Gastroesophageal sphincter (tissue), 4 donors: Measurements from ENCODE around the gene DISC1. TPM values are rescaled to one million over a fixed set of nuclear protein-coding genes. Genes with fewer than 3 reads are reported as not detected.
A peak's percentile ranks its signal among the peaks of the same experiment; 100 is the strongest.

ENCODE experiments used
- ATAC-seq: fragments of 150-250 bp; one replicate; pipeline ENCODE4 v1.9.1; 2016; ENCODE audit warnings: mild to moderate bottlenecking, moderate library complexity
- H3K27ac ChIP-seq, 4 donors: fragments of 200-600 bp; sonication (generic) in 3 of 4; 1 replicate in 3 of 4; 2 replicates in 1 of 4; pipeline ENCODE4 v1.5.1; 2016 to 2019
- H3K27me3 ChIP-seq: fragments of 200-600 bp; sonication (generic); one replicate; pipeline ENCODE4 v1.5.1; 2019
- H3K36me3 ChIP-seq, 2 donors: fragments of 200-600 bp; sonication (generic); one replicate each; pipeline ENCODE4 v1.5.1; 2019; ENCODE audit warnings: control low read depth in 1 of 2
- H3K4me1 ChIP-seq, 3 donors: fragments of 200-600 bp; sonication (generic); 1 replicate in 2 of 3; 2 replicates in 1 of 3; pipeline ENCODE4 v1.5.1; 2016 to 2019; ENCODE audit warnings: control low read depth in 2 of 3
- H3K4me3 ChIP-seq, 2 donors: fragments of 200-600 bp; sonication (generic); one replicate each; pipeline ENCODE4 v1.5.1; 2019; ENCODE audit warnings: mild to moderate bottlenecking in 1 of 2, moderate library complexity in 1 of 2
- H3K9me3 ChIP-seq, 3 donors: fragments of 200-600 bp; sonication (generic); one replicate each; pipeline ENCODE4 v1.5.1; 2017 to 2019; ENCODE audit warnings: control low read depth in 2 of 3
- EP300 ChIP-seq: sonication (generic); formaldehyde crosslinking; IDR thresholded peaks from one replicate; pipeline ENCODE4 v1.6.1; 2017; ENCODE audit warnings: antibody characterized with exemption, mild to moderate bottlenecking
- POLR2A ChIP-seq, 2 donors: fragments of 450-650 bp; IDR thresholded peaks; one replicate each; pipeline ENCODE4 v1.6.1; 2017; ENCODE audit warnings: antibody characterized with exemption in 2 of 2, mild to moderate bottlenecking in 2 of 2, moderate library complexity in 1 of 2
- POLR2AphosphoS5 ChIP-seq: sonication (generic); formaldehyde crosslinking; IDR thresholded peaks from one replicate; pipeline ENCODE4 v1.6.1; 2017; ENCODE audit warnings: antibody characterized with exemption
- WGBS, 2 donors: methylation state at CpG; one replicate each; pipeline ENCODE4 v1.1.5; 2018; ENCODE audit warnings: low coverage in 1 of 2; 5-methylcytosine and 5-hydroxymethylcytosine counted together
- total RNA-seq, 4 donors: library from RNA; depleted of rRNA; stranded (reverse); fragments of >200 nt; gene quantifications; one replicate each; pipeline ENCODE4 v1.1.0, GENCODE V29; 2016
- TF ChIP-seq, protein P1 (sequence below), 4 experiments: fragments of 200-600 bp in 2 of 4; fragments of 450-650 bp in 2 of 4; sonication (generic) in 1 of 4; IDR thresholded peaks; one replicate each; pipeline ENCODE4 v1.5.1; 2017 to 2019; ENCODE audit warnings: antibody characterized with exemption in 4 of 4, mild to moderate bottlenecking in 2 of 4, moderate library complexity in 2 of 4

The DISC1 gene
- total RNA-seq, 4 donors from 2014 or later = 4.4 to 9.8 (median 6.8) TPM

DNA sequence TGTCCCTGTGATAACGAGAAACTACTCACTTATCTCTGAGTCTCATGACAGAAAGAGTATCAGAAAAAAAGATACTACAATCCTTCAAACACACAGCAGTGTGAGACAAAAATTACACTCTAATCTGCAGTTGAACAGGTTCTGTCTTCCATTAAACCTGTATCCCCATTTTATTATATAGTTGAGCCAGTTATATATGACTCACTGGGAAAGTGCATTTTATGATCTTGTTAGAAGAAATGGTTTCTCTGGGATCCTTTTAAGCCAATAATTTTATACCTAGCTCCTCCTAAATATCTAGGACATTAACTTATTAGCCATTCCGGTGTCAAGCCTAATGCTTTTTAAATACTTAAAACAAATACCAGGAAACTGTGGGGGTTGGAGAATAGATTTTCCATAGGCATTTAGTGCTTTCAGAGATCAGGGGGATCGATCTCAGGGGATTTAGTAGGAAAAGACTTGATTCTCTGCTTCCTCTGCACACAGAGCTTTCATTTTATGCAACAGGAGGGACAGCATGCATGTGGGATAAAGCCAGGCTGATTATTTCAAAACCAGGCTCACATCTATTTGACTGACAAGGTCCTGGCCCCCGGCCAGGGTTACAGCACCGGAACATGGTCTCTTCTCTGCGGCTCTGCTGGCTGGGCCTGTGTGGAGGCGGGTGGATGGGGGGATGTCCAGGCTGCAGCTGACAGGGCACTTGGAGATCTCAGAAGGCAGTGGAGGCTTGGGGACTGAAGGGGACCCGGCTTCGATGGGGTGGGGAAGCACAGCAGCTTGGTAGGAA, 310.6 kb downstream of the DISC1 start:
- Histone ChIP-seq H3K27ac (no peak overlapping the region), H3K27me3 (peaks cover 3% of the 10 kb centered on the region), H3K36me3 (no peaks in the 10 kb centered on the region), H3K9me3 (no peaks in the 10 kb centered on the region), H3K4me1 (peaks cover 0 to 28% (median 0%) of the 10 kb centered on the region in 3 donors), H3K4me3 (no peak overlapping the region)
- TF ChIP-seq POLR2AphosphoS5 (no peak), EP300 (no peak), POLR2A (IDR thresholded peaks at IDR 0.05) (no peak)
- TF ChIP-seq, protein P1, sequence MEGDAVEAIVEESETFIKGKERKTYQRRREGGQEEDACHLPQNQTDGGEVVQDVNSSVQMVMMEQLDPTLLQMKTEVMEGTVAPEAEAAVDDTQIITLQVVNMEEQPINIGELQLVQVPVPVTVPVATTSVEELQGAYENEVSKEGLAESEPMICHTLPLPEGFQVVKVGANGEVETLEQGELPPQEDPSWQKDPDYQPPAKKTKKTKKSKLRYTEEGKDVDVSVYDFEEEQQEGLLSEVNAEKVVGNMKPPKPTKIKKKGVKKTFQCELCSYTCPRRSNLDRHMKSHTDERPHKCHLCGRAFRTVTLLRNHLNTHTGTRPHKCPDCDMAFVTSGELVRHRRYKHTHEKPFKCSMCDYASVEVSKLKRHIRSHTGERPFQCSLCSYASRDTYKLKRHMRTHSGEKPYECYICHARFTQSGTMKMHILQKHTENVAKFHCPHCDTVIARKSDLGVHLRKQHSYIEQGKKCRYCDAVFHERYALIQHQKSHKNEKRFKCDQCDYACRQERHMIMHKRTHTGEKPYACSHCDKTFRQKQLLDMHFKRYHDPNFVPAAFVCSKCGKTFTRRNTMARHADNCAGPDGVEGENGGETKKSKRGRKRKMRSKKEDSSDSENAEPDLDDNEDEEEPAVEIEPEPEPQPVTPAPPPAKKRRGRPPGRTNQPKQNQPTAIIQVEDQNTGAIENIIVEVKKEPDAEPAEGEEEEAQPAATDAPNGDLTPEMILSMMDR (IDR thresholded peaks at IDR 0.05) = no peak
- 44 to 46% methylated on average over 5 to 6 of the region's 9 CpGs for WGBS, 2 donors
- ATAC-seq = peak; percentile 37

GRCh38 chr1:231938211-231938610, 311.6 kb downstream of the DISC1 start:
- Histone ChIP-seq H3K4me1 (peaks cover 0 to 28% (median 0%) of the 10 kb centered on the region in 3 donors), H3K9me3 (no peaks in the 10 kb centered on the region), H3K27me3 (peaks cover 3% of the 10 kb centered on the region), H3K27ac (peak overlapping the region in 1 of 4 donors; percentile 21), H3K4me3 (no peak overlapping the region), H3K36me3 (no peaks in the 10 kb centered on the region)
- TF ChIP-seq POLR2AphosphoS5 = no peak
- no peak for TF ChIP-seq EP300
- TF ChIP-seq, protein P1 (IDR thresholded peaks at IDR 0.05) = no peak
- no peak for TF ChIP-seq POLR2A (IDR thresholded peaks at IDR 0.05)
- 83 to 100% methylated on average over 2 of the region's 2 CpGs for WGBS, 2 donors
- no peak for ATAC-seq

- no peak overlapping the region for H3K27ac ChIP-seq
- 67 to 94% methylated on average over 6 of the region's 6 CpGs for WGBS, 2 donors
- H3K4me1 ChIP-seq = peaks cover 0 to 28% (median 0%) of the 10 kb centered on the region in 3 donors
- H3K36me3 ChIP-seq = no peaks in the 10 kb centered on the region
- H3K4me3 ChIP-seq = no peak overlapping the region
- TF ChIP-seq POLR2AphosphoS5 (no peak), EP300 (no peak), POLR2A (IDR thresholded peaks at IDR 0.05) (no peak)
- TF ChIP-seq, protein P1 (IDR thresholded peaks at IDR 0.05) = no peak
- H3K9me3 ChIP-seq = no peaks in the 10 kb centered on the region
- peaks cover 3% of the 10 kb centered on the region for H3K27me3 ChIP-seq
- peak; percentile 52 for ATAC-seq
These were observed 312.1 kb downstream of the DISC1 start for GRCh38 chr1:231938711-231939110.

GRCh38 chr1:231939118-231939517, 312.5 kb downstream of the DISC1 start:
- H3K9me3 ChIP-seq = no peaks in the 10 kb centered on the region
- ATAC-seq = no peak
- H3K4me1 ChIP-seq = peaks cover 0 to 28% (median 0%) of the 10 kb centered on the region in 3 donors
- H3K36me3 ChIP-seq = no peaks in the 10 kb centered on the region
- no peak overlapping the region for H3K27ac ChIP-seq
- TF ChIP-seq, protein P1 (IDR thresholded peaks at IDR 0.05) = no peak
- TF ChIP-seq POLR2AphosphoS5 = no peak
- TF ChIP-seq EP300 = no peak
- no peak for TF ChIP-seq POLR2A (IDR thresholded peaks at IDR 0.05)
- H3K27me3 ChIP-seq = peaks cover 3% of the 10 kb centered on the region
- WGBS, 2 donors = 93 to 98% methylated on average over 4 of the region's 4 CpGs
- H3K4me3 ChIP-seq = no peak overlapping the region

- Histone ChIP-seq H3K9me3 (no peaks in the 10 kb centered on the region), H3K4me3 (no peak overlapping the region), H3K27me3 (peaks cover 3% of the 10 kb centered on the region), H3K27ac (no peak overlapping the region), H3K36me3 (no peaks in the 10 kb centered on the region), H3K4me1 (peaks cover 0 to 19% (median 0%) of the 10 kb centered on the region in 3 donors)
- WGBS, 2 donors = 94 to 100% methylated on average over 2 to 7 of the region's 7 CpGs
- no peak for ATAC-seq
- no peak for TF ChIP-seq EP300
- TF ChIP-seq POLR2A (IDR thresholded peaks at IDR 0.05) = no peak
- TF ChIP-seq, protein P1 (IDR thresholded peaks at IDR 0.05) = no peak
These were observed 313.5 kb downstream of the DISC1 start for GRCh38 chr1:231940116-231940515.
